Measurements from ENCODE around the gene FRMD3.
"Not testable (repeated sequence)": the region's sequence is repeated elsewhere in the genome, so short reads cannot be mapped to it uniquely, and the experiment has no call there.

The FRMD3 gene

DNA sequence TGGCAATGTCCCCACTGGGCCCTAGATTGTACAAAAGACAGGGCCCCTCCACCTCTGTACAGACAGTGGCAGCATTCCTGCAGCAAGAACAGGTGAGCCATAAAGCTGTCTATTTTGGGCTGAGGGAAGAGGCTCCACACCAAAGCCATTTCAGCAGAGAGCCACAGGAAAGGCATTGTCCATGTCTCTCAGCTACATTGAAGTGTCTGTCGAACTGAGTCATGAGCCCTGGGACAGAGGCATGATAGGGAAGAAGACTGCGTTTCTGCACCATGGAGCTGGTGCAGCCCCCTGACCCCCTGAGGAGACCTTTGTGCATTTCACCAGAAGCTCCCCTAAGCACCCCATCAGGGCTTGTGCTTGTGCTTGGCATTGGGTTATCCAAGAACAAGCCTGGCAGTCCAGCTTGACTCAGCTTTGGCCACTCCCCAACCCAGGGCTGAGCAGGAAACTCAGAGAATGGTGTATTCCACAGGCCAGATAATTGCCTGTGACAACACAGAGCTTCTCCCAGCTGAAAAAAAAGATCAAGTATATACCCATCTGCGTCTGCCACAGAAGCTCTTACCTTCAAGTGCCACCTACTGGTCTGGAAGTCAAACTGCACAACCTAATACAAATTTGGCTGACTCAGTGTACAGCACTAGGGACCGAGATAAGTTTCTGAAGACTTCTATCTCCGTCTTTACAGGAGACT, 5.9 kb upstream of the FRMD3 start:
- Mint-ChIP-seq H3K4me1 (no peaks in the 10 kb centered on the region), H3K4me3 (no peak overlapping the region), H3K9me3 (peaks cover 4 to 9% of the 10 kb centered on the region in 2 donors), H3K36me3 (peaks cover 4 to 7% of the 10 kb centered on the region in 2 donors), H3K27me3 (peaks cover 13 to 19% of the 10 kb centered on the region in 2 donors), H3K27ac (no peak overlapping the region)
- DNase-seq (no peak), ATAC-seq (replicated peaks) (peak; percentile 68 to 71)

GRCh38 chr9:83538890-83539238, 663 bp upstream of the FRMD3 start:
- H3K9me3 Mint-ChIP-seq: no peaks in the 10 kb centered on the region
- DNase-seq: no peak

DNA sequence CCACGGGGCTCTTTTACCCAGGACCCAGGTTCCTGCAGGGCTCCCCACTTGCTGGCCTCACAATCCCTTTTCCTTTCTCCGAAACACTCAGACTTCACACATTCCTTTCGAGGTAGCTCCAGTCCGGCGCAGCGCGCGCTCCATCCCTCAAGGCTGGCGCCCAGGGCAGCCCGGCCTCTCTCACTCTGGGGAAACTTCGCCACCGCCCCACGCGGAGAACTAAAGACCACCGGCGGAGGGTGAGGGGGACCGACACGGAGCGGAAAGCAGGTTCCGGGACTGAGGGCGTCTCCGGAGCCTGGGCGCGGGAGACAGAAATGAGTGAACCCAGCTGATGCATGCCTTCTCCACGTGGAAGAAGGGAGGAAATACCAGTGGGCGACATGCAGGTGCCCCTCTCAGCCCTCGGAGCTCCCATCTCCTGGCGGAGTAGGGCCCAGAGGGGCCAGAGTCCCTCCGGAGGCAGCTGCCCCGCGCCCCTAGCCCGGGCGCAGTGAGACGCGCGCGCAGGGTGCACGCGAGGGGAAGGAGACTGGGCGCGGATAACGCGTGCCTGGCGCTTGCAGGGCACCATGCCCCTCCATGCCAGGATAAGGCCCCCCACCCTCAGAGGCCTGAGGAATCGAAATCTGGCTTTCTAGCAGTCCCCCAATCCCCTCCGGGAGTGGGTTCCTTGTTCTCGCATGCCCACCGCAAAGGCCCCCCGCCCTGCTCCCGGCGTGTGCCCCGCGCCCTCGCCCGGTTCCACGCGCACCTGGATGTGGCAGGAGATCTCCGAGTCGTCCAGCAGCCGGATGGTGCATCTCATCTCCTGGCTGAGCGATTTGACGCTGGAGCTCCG, 650 bp downstream of the FRMD3 start:
- peaks cover 4 to 8% of the 10 kb centered on the region in 2 donors for H3K4me1 Mint-ChIP-seq
- no peak overlapping the region for H3K27ac Mint-ChIP-seq
- DNase-seq (no peak), ATAC-seq (replicated peaks) (no peak)
- no peaks in the 10 kb centered on the region for H3K9me3 Mint-ChIP-seq
- peaks cover 0 to 3% of the 10 kb centered on the region in 2 donors for H3K36me3 Mint-ChIP-seq
- H3K27me3 Mint-ChIP-seq: peaks cover 47 to 48% of the 10 kb centered on the region in 2 donors
- H3K4me3 Mint-ChIP-seq: peak overlapping the region; percentile 32 to 80

More at GRCh38 chr9:83538890-83539238, 663 bp upstream of the FRMD3 start:
- peak overlapping the region; percentile 70 to 80 for H3K4me3 Mint-ChIP-seq
- peaks cover 44 to 48% of the 10 kb centered on the region in 2 donors for H3K27me3 Mint-ChIP-seq
- H3K4me1 Mint-ChIP-seq: peaks cover 4 to 8% of the 10 kb centered on the region in 2 donors
- no peak for ATAC-seq (replicated peaks)
- no peak overlapping the region for H3K27ac Mint-ChIP-seq
- peaks cover 1 to 3% of the 10 kb centered on the region in 2 donors for H3K36me3 Mint-ChIP-seq

- H3K27me3 Mint-ChIP-seq: peaks cover 47 to 51% of the 10 kb centered on the region in 2 donors
- H3K9me3 Mint-ChIP-seq: no peaks in the 10 kb centered on the region
- no peak overlapping the region for H3K4me3 Mint-ChIP-seq
- peaks cover 4 to 8% of the 10 kb centered on the region in 2 donors for H3K4me1 Mint-ChIP-seq
- peaks cover 0 to 3% of the 10 kb centered on the region in 2 donors for H3K36me3 Mint-ChIP-seq
- no peak for DNase-seq
- ATAC-seq (replicated peaks): no peak
- H3K27ac Mint-ChIP-seq: no peak overlapping the region
These were observed 1.9 kb downstream of the FRMD3 start for GRCh38 chr9:83536332-83536731.

DNA sequence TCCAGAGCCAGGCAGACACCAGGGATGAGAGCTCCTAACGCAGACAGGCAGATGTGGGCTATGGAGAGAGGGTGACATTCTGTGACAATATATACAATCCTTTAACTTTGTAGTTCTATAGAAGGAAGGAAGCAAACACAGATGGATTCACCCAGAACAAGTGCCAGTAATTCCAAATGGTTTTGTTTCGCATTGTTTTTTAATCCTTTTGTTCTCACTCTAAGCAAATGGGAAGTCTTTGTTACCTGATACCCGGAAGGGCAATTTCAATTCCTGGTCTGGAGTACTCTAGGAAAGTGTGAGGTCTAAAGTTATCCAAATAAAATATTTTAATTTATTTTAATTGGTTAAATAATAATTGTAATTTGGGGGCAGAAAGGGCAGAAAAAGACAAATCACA, 2.5 kb downstream of the FRMD3 start:
- no peaks in the 10 kb centered on the region for H3K9me3 Mint-ChIP-seq
- H3K27ac Mint-ChIP-seq: no peak overlapping the region
- H3K4me3 Mint-ChIP-seq: no peak overlapping the region
- H3K27me3 Mint-ChIP-seq: peaks cover 45 to 47% of the 10 kb centered on the region in 2 donors
- DNase-seq (no peak), ATAC-seq (replicated peaks) (no peak)
- H3K4me1 Mint-ChIP-seq: peaks cover 4 to 8% of the 10 kb centered on the region in 2 donors
- H3K36me3 Mint-ChIP-seq: peaks cover 0 to 3% of the 10 kb centered on the region in 2 donors

DNA sequence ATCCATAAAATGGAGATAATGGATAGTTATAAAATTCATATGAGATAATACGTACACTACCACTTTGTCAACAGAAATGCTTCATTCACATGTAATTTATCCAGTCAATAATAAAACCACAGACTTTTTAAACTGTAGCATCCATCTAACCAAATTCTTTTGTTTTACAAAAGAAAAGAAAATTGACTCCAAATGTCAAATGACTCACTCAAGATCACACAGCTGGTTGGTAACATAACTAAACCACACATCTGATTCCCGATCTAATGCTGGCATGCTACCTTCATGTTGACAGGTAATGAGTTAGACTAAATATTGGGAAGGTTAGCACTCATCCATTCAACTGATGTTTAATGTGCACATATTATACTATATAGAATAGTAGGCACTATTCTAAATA, 4.9 kb downstream of the FRMD3 start:
- Mint-ChIP-seq H3K36me3 (peaks cover 0 to 3% of the 10 kb centered on the region in 2 donors), H3K27ac (no peak overlapping the region), H3K4me1 (peaks cover 0 to under 1% of the 10 kb centered on the region in 2 donors), H3K9me3 (peaks cover 3% of the 10 kb centered on the region in 2 donors), H3K4me3 (no peak overlapping the region), H3K27me3 (peaks cover 23 to 25% of the 10 kb centered on the region in 2 donors)
- ATAC-seq (replicated peaks) (no peak), DNase-seq (no peak)

- no peak for ATAC-seq (replicated peaks)
- Mint-ChIP-seq H3K9me3 (peaks cover 3% of the 10 kb centered on the region in 2 donors), H3K4me3 (no peak overlapping the region), H3K27ac (no peak overlapping the region), H3K4me1 (peaks cover 0 to 2% of the 10 kb centered on the region in 2 donors), H3K27me3 (peaks cover 0 to 4% of the 10 kb centered on the region in 2 donors), H3K36me3 (no peaks in the 10 kb centered on the region)
- DNase-seq: no peak
These were observed 11.3 kb downstream of the FRMD3 start for GRCh38 chr9:83526901-83527300.

DNA sequence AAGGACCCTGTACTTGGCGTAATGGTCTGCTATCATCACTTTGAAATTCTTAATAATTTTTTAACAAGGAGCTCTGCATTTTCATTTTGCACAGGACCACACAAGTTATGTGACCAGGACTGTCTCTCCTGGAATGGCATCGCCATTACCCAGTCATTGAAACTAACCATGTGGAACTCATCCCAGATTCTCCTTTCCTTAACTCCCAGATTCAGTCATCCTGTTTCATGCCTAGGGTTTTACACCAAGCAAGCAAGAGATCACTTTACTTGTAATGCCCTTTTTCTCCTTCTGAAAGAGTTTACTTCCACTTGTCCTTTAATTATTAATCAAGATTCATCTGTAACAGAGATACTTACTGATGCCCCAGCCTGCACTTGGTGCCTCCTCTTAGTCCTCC, 12.0 kb downstream of the FRMD3 start:
- no peak for DNase-seq
- no peaks in the 10 kb centered on the region for H3K36me3 Mint-ChIP-seq
- H3K27me3 Mint-ChIP-seq: peaks cover 0 to 4% of the 10 kb centered on the region in 2 donors
- peaks cover 3% of the 10 kb centered on the region in 2 donors for H3K9me3 Mint-ChIP-seq
- no peak for ATAC-seq (replicated peaks)
- peaks cover 5 to 9% of the 10 kb centered on the region in 2 donors for H3K4me1 Mint-ChIP-seq
- no peak overlapping the region for H3K27ac Mint-ChIP-seq
- no peak overlapping the region for H3K4me3 Mint-ChIP-seq

DNA sequence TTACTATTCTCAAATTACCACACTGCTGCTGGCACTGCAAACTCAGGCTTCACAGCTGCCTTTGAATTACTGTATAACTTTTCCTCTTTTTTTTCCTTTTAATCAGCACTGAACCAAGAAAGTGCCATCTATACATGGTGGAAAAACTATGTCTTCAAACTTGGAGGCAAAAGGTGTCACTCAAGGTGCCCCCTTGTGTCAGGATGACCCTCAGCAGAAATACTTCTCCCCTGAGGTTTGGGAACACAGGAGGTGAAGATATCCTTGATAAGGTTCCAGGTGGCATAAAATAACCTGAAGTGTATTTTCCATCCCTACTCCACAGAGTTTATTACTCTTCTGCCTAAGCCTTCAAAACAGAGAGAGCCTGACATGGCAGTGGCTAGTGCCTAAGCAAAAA, 14.5 kb downstream of the FRMD3 start:
- ATAC-seq (replicated peaks): no peak
- no peak for DNase-seq
- Mint-ChIP-seq H3K4me1 (peaks cover 5 to 9% of the 10 kb centered on the region in 2 donors), H3K36me3 (peaks cover 0 to 2% of the 10 kb centered on the region in 2 donors), H3K9me3 (peaks cover 0 to 2% of the 10 kb centered on the region in 2 donors), H3K27ac (no peak overlapping the region), H3K27me3 (peaks cover 0 to 4% of the 10 kb centered on the region in 2 donors), H3K4me3 (no peak overlapping the region)

DNA sequence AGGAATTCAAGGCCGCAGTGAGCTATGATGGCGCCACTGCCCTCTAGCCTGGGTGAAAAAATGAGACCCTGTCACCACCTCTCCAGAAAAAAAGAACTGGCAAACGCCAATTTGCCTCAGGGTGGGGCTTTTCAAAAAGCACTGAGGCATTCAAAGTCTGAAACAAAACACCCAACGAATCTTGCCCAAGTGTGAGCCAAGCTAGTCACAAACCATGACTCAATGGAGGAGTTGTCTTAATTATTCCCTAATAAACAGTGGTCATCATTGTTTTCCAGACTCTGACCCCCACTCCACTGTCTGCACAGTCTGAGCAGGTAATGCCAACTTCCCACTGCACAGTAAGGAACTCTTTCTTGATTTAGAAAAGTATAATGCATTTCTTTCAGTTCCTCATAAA, 16.8 kb downstream of the FRMD3 start:
- DNase-seq: no peak
- Mint-ChIP-seq H3K9me3 (peaks cover 0 to 2% of the 10 kb centered on the region in 2 donors), H3K36me3 (peaks cover 0 to 3% of the 10 kb centered on the region in 2 donors), H3K4me3 (no peak overlapping the region), H3K27me3 (peaks cover 0 to 4% of the 10 kb centered on the region in 2 donors), H3K4me1 (peaks cover 14 to 23% of the 10 kb centered on the region in 2 donors), H3K27ac (no peak overlapping the region)
- peak in 1 of 2 donors; percentile 23 for ATAC-seq (replicated peaks)

DNA sequence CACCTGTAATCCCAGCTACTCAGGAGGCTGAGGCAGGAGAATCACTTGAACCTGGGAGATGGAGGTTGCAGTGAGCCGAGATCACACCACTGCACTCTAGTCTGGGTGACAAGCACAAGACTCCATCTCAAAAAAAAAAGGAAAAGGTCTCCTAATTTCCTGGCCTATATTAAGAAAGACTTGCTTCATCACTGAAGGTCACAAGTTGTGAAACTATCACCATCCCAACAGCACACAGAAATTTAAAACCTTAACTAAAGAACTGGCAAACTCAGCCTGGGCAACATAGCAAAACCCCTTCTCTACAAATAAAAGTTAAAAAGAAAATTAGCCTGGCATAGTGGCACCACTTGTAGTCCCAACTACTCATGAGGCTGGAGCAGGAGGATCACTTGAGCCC, 17.2 kb downstream of the FRMD3 start:
- no peak for ATAC-seq (replicated peaks)
- H3K27ac Mint-ChIP-seq: no peak overlapping the region
- H3K27me3 Mint-ChIP-seq: peaks cover 0 to 8% of the 10 kb centered on the region in 2 donors

GRCh38 chr9:83520292-83520691, 17.9 kb downstream of the FRMD3 start:
- DNase-seq: no peak

More for the DNA sequence above, 17.2 kb downstream of the FRMD3 start:
- Mint-ChIP-seq H3K4me3 (no peak overlapping the region), H3K9me3 (peaks cover 0 to 2% of the 10 kb centered on the region in 2 donors), H3K36me3 (peaks cover 0 to 3% of the 10 kb centered on the region in 2 donors), H3K4me1 (peaks cover 14 to 23% of the 10 kb centered on the region in 2 donors)
- DNase-seq: no peak

DNA sequence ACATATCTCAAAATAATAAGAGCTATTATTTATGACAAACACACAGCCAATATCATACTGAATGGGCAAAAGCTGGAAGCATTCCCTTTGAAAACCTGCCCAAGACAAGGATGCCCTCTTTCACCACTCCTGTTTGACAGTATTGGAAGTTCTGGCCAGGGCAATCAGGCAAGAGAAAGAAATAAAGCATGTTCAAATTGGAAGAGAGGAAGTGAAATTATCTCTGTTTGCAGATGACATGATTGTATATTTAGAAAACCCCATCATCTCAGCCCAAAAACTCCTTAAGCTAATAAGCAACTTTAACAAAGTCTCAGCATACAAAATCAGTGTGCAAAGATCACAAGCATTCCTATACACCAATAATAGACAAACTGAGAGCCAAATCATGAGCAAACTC, 20.2 kb downstream of the FRMD3 start:
- not testable (repeated sequence) for H3K4me3 Mint-ChIP-seq; H3K36me3 Mint-ChIP-seq; H3K9me3 Mint-ChIP-seq; H3K27ac Mint-ChIP-seq; ATAC-seq (replicated peaks); DNase-seq
- Mint-ChIP-seq H3K4me1 (peaks cover 14 to 23% of the 10 kb centered on the region in 2 donors), H3K27me3 (peaks cover 8 to 21% of the 10 kb centered on the region in 2 donors)

More at GRCh38 chr9:83520292-83520691, 17.9 kb downstream of the FRMD3 start:
- Mint-ChIP-seq H3K4me1 (peaks cover 14 to 23% of the 10 kb centered on the region in 2 donors), H3K4me3 (no peak overlapping the region), H3K36me3 (peaks cover 0 to 3% of the 10 kb centered on the region in 2 donors), H3K27ac (no peak overlapping the region), H3K9me3 (peaks cover 0 to 2% of the 10 kb centered on the region in 2 donors), H3K27me3 (peaks cover 1 to 12% of the 10 kb centered on the region in 2 donors)
- no peak for ATAC-seq (replicated peaks)

DNA sequence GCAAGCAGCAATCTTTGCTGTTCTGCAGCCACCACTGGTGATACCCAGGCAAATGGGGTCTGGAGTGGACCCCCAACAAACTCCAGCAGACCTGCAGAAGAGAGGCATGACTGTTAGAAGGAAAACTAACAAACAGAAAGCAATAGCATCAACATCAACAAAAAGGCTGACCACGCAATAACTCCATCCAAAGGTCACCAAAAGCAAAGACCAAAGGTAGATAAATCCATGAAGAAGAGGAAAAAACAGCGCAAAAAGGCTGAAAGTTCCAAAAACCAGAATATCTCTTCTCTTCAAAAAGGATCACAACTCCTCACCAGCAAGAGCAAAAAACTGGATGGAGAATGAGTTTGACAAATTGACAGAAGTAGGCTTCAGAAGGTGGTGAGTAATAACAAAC, 23.4 kb downstream of the FRMD3 start:
- peaks cover 12 to 22% of the 10 kb centered on the region in 2 donors for H3K4me1 Mint-ChIP-seq
- no peak overlapping the region for H3K27ac Mint-ChIP-seq
- no peak for DNase-seq
- H3K9me3 Mint-ChIP-seq: peaks cover 0 to 2% of the 10 kb centered on the region in 2 donors
- ATAC-seq (replicated peaks): no peak
- H3K36me3 Mint-ChIP-seq: peaks cover 3% of the 10 kb centered on the region in 2 donors
- H3K4me3 Mint-ChIP-seq: no peak overlapping the region
- H3K27me3 Mint-ChIP-seq: peaks cover 8 to 21% of the 10 kb centered on the region in 2 donors

Data from stimulated activated naive B cell treated with anti-CD40 and anti-IgM and Interleukin-4, amounts not matched to agents 10 μg/mL and 1 μg/mL and 100 μg/mL, for 72 hours (primary cell).